K562 (cell line): ENCODE results near the gene RUVBL2. TPM values are rescaled to one million over a fixed set of nuclear protein-coding genes. Genes with fewer than 3 reads are reported as not detected.

ENCODE experiments used
- ASH1L ChIP-seq: fragments of 450-650 bp; IDR thresholded peaks from 2 replicates; pipeline ENCODE4 v1.6.1; 2018; ENCODE audit warnings: borderline replicate concordance, mild to moderate bottlenecking, low read depth; ENCODE audit not compliant: partially characterized antibody
- CEBPB ChIP-seq: fragments of 450-650 bp; IDR thresholded peaks from 2 replicates; pipeline ENCODE4 v1.6.1; 2016; ENCODE audit warnings: missing genetic modification characterization, missing compliant biosample characterization
- CHD1 ChIP-seq: fragments of 200-600 bp; sonication (generic); IDR thresholded peaks from one replicate; pipeline ENCODE4 v1.6.1; 2012; ENCODE audit warnings: mild to moderate bottlenecking, moderate library complexity, low read length, inconsistent platforms
- CXXC5 ChIP-seq: fragments of 250-450 bp; sonication (Bioruptor Pico); IDR thresholded peaks from 2 replicates; pipeline ENCODE4 v1.8.0; 2022; ENCODE audit warnings: inconsistent platforms, mild to moderate bottlenecking, moderate library complexity
- DDX20 ChIP-seq: fragments of 450-650 bp; IDR thresholded peaks from 2 replicates; pipeline ENCODE4 v1.6.1; 2016; ENCODE audit warnings: missing genetic modification characterization, low read depth, mild to moderate bottlenecking, missing compliant biosample characterization, moderate library complexity
- ESRRB ChIP-seq: fragments of 250-450 bp; sonication (Bioruptor Pico); IDR thresholded peaks from 2 replicates; pipeline ENCODE4 v1.5.0; 2020; ENCODE audit warnings: mild to moderate bottlenecking, moderate library complexity, borderline replicate concordance
- ETV1 ChIP-seq: fragments of 450-650 bp; conservative IDR thresholded peaks from 2 replicates; pipeline ENCODE4 v1.6.1; 2016; ENCODE audit warnings: missing genetic modification characterization, control low read depth, low read depth, missing compliant biosample characterization
- GTF2E2 ChIP-seq: fragments of 200-800 bp; sonication (Bioruptor generic); IDR thresholded peaks from 2 replicates; pipeline ENCODE4 v1.6.1; 2016; ENCODE audit warnings: missing genetic modification characterization, missing compliant biosample characterization
- JUND ChIP-seq, 2 experiments: IDR thresholded peaks; 2 replicates in 1 of 2; 3 replicates in 1 of 2; pipeline ENCODE4 v1.6.1; 2011; ENCODE audit warnings: borderline replicate concordance in 2 of 2, low read depth in 2 of 2, low read length in 2 of 2, improper control_type of control experiment in 1 of 2, missing biosample characterization in 1 of 2, missing genetic modification characterization in 1 of 2, missing genetic modification reagents in 1 of 2
- NFRKB ChIP-seq: fragments of 450-650 bp; IDR thresholded peaks from 2 replicates; pipeline ENCODE4 v1.6.1; 2016; ENCODE audit warnings: low read depth
- POLR2AphosphoS5 ChIP-seq: IDR thresholded peaks from 2 replicates; pipeline ENCODE4 v1.6.1; 2011; ENCODE audit warnings: mild to moderate bottlenecking, low read depth, low read length, moderate library complexity; ENCODE audit not compliant: control insufficient read depth, insufficient read depth
- SMARCE1 ChIP-seq: fragments of 450-650 bp; IDR thresholded peaks from 2 replicates; pipeline ENCODE4 v1.7.1; 2016; ENCODE audit warnings: mild to moderate bottlenecking
- THRAP3 ChIP-seq: fragments of 450-650 bp; IDR thresholded peaks from 2 replicates; pipeline ENCODE4 v1.6.1; 2016; ENCODE audit warnings: mild to moderate bottlenecking, inconsistent platforms, borderline replicate concordance
- ZNF780A ChIP-seq: fragments of 250-450 bp; sonication (Bioruptor Pico); IDR thresholded peaks from 2 replicates; pipeline ENCODE4 v1.5.0; 2021; ENCODE audit warnings: mild to moderate bottlenecking
- ZNF79 ChIP-seq: fragments of 250-450 bp; sonication (Bioruptor Pico); IDR thresholded peaks from 2 replicates; pipeline ENCODE4 v1.4.0; 2020; ENCODE audit warnings: low read depth, mild to moderate bottlenecking, moderate library complexity
- polyA plus RNA-seq, 8 experiments: library from polyadenylated mRNA; depleted of rRNA in 4 of 8; stranded (reverse) in 5 of 8; unstranded in 3 of 8; fragments of >200 nt; fragmentation: Nextera tagmentation in 2 of 8; fragmentation: Illumina TruSeq in 1 of 8; extraction: Ambion mirVana in 2 of 8; extraction: Trizol in 1 of 8; gene quantifications; 2 replicates each; pipeline versions ENCODE4 v1.2.1 to v1.2.3, GENCODE V29; 2011 to 2014; ENCODE audit warnings: inconsistent platforms in 1 of 8, missing spikeins in 1 of 8
- total RNA-seq, 7 experiments: library from RNA; depleted of rRNA in 6 of 7; stranded (reverse); fragments of >200 nt in 6 of 7; fragmentation: Illumina TruSeq in 2 of 7; extraction: Trizol in 2 of 7; gene quantifications; 2 replicates each; pipeline versions ENCODE4 v1.2.1 to v1.2.3, GENCODE V29; 2011 to 2021; ENCODE audit warnings: low replicate concordance in 1 of 7
- TF ChIP-seq, protein P1 (sequence below): fragments of 450-650 bp; conservative IDR thresholded peaks from 2 replicates; pipeline ENCODE4 v1.6.1; 2016; ENCODE audit warnings: missing genetic modification characterization, low read depth, mild to moderate bottlenecking, missing compliant biosample characterization, moderate library complexity
- TF ChIP-seq, protein P2 (sequence below): fragments of 250-450 bp; sonication (Bioruptor Pico); IDR thresholded peaks from 2 replicates; pipeline ENCODE4 v1.4.0; 2020; ENCODE audit warnings: mild to moderate bottlenecking, moderate library complexity
- TF ChIP-seq, protein P3 (sequence below): IDR thresholded peaks from 2 replicates; pipeline ENCODE4 v1.6.1; 2012; ENCODE audit warnings: low read depth, low read length, improper control_type of control experiment, borderline replicate concordance
- TF ChIP-seq, protein P4 (sequence below), 3 experiments: fragments of 200-800 bp in 1 of 3; sonication (Bioruptor generic) in 1 of 3; sonication (generic) in 1 of 3; formaldehyde crosslinking in 1 of 3; IDR thresholded peaks; 2 replicates each; pipeline versions ENCODE4 v1.6.1 to v1.8.0; 2016 to 2022; ENCODE audit warnings: mild to moderate bottlenecking in 2 of 3, missing compliant biosample characterization in 2 of 3, missing genetic modification characterization in 2 of 3, missing genetic modification reagents in 1 of 3
- TF ChIP-seq, protein P5 (sequence below): fragments of 250-450 bp; sonication (Bioruptor Pico); IDR thresholded peaks from 2 replicates; pipeline ENCODE4 v1.5.0; 2020; ENCODE audit warnings: mild to moderate bottlenecking, borderline replicate concordance

Gene RUVBL2
- total and polyA plus RNA-seq, 9 of the 15 experiments (the other 6 are each of a cell fraction or from before 2014, with no cell fraction given), result 71.4 to 453 (median 237) TPM

DNA sequence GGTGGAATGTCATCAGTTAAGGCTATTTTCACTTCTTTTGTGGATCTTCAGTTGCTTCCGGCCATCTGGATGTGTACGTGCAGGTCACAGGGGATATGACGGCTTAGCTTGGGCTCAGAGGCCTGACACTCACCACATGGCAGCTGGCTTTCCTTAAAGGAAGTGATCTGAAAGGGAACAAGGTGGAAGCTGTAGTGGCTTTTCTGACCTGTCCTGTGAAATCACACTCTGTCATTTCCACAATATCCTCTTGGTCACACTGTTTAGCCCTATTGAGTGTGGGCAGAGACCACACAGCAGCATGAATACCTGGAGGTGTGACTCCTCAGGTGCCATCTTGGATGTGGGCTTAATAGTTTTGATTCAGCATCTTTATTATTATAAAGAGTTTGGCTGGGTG lies 43.5 kb upstream of the RUVBL2 start (continued):
- TF ChIP-seq, protein P1, sequence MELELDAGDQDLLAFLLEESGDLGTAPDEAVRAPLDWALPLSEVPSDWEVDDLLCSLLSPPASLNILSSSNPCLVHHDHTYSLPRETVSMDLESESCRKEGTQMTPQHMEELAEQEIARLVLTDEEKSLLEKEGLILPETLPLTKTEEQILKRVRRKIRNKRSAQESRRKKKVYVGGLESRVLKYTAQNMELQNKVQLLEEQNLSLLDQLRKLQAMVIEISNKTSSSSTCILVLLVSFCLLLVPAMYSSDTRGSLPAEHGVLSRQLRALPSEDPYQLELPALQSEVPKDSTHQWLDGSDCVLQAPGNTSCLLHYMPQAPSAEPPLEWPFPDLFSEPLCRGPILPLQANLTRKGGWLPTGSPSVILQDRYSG, result 0 out of 2 replicates have a peak, but pooled peaks have one; percentile 22
- TF ChIP-seq, protein P2, sequence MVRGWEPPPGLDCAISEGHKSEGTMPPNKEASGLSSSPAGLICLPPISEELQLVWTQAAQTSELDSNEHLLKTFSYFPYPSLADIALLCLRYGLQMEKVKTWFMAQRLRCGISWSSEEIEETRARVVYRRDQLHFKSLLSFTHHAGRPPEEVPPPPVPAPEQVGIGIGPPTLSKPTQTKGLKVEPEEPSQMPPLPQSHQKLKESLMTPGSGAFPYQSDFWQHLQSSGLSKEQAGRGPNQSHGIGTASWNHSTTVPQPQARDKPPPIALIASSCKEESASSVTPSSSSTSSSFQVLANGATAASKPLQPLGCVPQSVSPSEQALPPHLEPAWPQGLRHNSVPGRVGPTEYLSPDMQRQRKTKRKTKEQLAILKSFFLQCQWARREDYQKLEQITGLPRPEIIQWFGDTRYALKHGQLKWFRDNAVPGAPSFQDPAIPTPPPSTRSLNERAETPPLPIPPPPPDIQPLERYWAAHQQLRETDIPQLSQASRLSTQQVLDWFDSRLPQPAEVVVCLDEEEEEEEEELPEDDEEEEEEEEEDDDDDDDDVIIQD (CRISPR knock-in tag), result no peak
- TF ChIP-seq, protein P3, sequence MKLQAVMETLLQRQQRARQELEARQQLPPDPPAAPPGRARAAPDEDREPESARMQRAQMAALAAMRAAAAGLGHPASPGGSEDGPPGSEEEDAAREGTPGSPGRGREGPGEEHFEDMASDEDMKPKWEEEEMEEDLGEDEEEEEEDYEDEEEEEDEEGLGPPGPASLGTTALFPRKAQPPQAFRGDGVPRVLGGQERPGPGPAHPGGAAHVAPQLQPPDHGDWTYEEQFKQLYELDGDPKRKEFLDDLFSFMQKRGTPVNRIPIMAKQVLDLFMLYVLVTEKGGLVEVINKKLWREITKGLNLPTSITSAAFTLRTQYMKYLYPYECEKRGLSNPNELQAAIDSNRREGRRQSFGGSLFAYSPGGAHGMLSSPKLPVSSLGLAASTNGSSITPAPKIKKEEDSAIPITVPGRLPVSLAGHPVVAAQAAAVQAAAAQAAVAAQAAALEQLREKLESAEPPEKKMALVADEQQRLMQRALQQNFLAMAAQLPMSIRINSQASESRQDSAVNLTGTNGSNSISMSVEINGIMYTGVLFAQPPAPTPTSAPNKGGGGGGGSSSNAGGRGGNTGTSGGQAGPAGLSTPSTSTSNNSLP, result no peak
- TF ChIP-seq NFRKB, result 0 out of 2 replicates have a peak, but pooled peaks have one; percentile 11
- TF ChIP-seq DDX20 (tag), result no peak
- TF ChIP-seq CXXC5 (CRISPR knock-in tag), result 0 out of 2 replicates have a peak, but pooled peaks have one; percentile 10
- no peak for TF ChIP-seq GTF2E2 (tag)
- no peak for TF ChIP-seq THRAP3
- TF ChIP-seq ASH1L, result no peak
- no peak for TF ChIP-seq ESRRB (CRISPR knock-in tag)
- no peak for TF ChIP-seq CHD1
- TF ChIP-seq JUND (IDR thresholded peaks at IDR 0.05; ENCODE audit: borderline replicate concordance, low read depth, low read length), result no peak
- no peak for TF ChIP-seq JUND (tag; IDR thresholded peaks at IDR 0.05; ENCODE audit: borderline replicate concordance, low read depth, low read length)
- TF ChIP-seq CEBPB (tag), result no peak
- TF ChIP-seq, protein P4, sequence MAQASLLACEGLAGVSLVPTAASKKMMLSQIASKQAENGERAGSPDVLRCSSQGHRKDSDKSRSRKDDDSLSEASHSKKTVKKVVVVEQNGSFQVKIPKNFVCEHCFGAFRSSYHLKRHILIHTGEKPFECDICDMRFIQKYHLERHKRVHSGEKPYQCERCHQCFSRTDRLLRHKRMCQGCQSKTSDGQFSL (CRISPR knock-in tag; IDR thresholded peaks at IDR 0.05), result no peak
- TF ChIP-seq, protein P4 (tag; IDR thresholded peaks at IDR 0.05), result no peak
- TF ChIP-seq, protein P5, sequence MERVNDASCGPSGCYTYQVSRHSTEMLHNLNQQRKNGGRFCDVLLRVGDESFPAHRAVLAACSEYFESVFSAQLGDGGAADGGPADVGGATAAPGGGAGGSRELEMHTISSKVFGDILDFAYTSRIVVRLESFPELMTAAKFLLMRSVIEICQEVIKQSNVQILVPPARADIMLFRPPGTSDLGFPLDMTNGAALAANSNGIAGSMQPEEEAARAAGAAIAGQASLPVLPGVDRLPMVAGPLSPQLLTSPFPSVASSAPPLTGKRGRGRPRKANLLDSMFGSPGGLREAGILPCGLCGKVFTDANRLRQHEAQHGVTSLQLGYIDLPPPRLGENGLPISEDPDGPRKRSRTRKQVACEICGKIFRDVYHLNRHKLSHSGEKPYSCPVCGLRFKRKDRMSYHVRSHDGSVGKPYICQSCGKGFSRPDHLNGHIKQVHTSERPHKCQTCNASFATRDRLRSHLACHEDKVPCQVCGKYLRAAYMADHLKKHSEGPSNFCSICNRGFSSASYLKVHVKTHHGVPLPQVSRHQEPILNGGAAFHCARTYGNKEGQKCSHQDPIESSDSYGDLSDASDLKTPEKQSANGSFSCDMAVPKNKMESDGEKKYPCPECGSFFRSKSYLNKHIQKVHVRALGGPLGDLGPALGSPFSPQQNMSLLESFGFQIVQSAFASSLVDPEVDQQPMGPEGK, result no peak
- no peak for TF ChIP-seq ZNF79
- no peak for TF ChIP-seq ETV1
- no peak for TF ChIP-seq POLR2AphosphoS5
- no peak for TF ChIP-seq SMARCE1
- TF ChIP-seq ZNF780A (CRISPR knock-in tag), result no peak
